HG03442 (cell line): ENCODE data around the gene USP12.
"Not testable (repeated sequence)": the region's sequence is repeated elsewhere in the genome, so short reads cannot be mapped to it uniquely, and the experiment has no call there.

Experiments used
- ATAC-seq: cut with Tn5 transposase; IDR thresholded peaks from one replicate; pipeline ENCODE4 v1.9.1; 2021; ENCODE audit warnings: mild to moderate bottlenecking, moderate library complexity; ENCODE audit not compliant: unreplicated experiment

The USP12 gene

DNA sequence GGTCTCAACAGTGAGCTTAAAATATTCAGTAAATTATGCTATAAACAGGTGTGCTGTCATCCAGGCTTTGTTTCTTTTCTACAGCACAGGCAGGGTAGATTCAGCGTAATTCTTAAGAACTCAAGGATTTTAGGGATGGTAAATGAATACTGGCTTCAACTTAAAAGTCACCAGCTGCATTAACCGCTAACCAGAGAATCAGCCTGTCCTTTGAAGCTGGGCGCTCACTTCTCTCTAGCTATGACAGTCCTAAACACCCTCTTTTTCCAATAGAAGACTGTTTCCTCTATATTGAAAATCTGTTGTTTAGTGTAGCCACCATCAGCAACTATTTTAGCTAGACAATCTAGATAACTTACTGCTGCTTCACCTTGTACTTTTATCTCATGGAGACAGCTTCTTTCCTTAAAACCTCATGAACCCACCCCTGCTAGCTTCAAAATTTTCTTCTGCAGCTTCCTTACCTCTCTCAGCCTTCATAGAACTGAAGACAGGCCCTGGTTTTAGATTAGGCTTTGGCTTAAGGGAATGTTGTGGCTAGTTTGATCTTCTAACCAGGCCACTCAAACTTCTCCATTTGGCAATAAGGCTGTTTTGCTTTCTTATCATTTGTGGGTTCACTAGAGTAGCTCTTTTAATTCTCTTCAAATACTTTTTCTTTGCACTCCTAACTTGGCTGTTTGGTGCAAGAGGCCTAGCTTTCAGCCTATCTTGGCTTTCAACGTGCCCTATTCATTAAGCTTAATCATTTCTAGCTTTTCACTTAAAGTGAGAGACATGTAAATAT, 89.5 kb downstream of the USP12 start:
- no peak for ATAC-seq

DNA sequence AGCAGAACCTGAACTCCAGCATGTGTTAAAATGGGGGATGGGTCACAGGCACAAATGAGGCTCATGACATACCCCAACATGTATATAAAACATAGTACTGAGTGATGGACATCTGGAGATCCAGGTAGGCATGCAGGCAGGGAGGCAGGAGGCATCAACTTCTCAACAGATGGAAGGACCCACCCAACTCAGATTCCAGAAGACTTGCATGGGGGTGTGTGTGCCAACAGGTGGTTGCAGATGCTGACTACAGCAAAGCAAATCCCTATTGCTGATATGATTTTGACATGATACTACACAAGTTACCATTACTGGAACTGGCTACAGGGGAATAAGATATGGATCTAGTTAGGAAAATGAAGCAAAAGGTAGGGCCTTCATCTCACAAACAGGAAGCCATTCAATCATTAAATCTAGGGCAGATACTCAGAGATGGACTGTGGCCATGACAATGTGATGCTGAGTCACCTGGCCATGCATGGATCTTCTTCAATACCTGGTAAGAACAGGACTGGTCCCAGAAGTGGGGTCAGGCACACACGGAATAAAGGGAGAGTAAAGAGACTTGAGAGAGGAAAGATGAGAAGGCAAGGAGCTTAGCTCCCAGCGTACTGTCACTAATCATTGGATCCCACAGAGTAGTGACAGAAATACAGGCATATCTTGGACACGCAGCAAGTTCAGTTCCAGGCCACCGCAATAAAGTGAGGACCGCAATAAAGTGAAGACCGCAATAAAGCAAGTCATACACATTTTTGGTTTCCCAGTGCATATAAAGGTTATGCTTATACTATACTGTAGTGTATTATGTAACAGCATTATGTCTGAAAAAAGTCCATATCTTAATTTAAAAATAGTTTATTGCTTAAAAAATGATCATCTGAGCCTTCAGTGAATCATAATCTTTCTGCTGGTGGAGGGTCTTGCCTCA, 91.3 kb downstream of the USP12 start:
- no peak for ATAC-seq

GRCh38 chr13:27079421-27079958, 92.1 kb downstream of the USP12 start:
- no peak for ATAC-seq

DNA sequence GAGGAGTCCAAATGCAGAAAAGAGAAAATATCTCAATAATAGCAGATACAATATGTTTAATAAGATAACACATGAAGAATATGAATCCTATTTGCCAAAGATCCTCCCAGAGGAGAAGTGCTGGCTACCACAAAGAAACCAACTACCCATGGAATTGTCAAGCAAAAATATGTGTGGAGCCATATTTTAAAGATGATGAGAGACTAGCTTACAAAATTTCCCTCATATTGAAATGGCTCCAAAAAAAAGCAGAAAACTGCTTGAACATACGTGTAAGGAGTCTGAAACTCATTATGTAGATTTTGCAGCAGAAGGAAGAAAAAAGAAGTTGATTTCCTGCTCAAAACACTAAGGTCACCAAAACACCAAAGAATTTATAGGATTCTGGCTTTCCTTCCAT, 94.2 kb downstream of the USP12 start:
- no peak for ATAC-seq

DNA sequence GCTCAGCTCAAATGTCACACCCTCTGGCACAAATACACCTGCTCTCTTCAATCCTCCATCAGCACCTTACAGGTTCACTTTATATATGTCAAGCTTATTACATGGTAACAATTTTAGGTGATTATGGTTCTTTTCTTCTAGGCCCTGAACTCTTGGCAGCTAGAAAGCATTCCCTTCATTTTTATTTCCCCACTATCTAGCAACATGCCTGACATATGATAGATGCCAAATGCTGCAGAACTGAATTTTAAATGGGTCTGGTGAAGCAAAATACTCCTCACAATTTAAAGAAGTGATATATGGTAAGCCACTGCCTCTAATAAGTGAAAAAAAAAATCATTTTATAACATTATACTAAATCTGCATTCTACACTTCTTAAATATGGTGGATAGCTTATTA, 95.2 kb downstream of the USP12 start:
- no peak for ATAC-seq

GRCh38 chr13:27073186-27073585, 98.4 kb downstream of the USP12 start:
- no peak for ATAC-seq

- not testable (repeated sequence) for ATAC-seq
These were observed 105.5 kb downstream of the USP12 start for GRCh38 chr13:27066123-27066522.

DNA sequence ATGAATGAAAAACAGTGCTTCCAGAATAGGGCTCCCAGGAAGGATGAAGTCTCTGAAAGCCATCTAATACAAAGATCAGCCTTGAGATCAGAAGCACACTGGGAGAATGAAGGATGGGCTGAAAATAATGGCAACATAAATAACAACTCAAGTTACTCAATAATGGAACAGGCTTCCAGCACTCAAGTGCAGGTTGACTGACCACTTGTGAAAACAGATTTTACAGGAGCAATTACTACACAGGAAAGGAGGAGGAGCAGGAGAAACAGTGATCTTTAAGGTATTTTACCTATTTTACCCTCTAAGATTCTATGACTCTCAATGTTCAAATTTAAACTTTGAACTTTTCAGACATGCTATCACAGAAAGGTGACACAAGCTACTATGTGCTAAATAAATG, 106.0 kb downstream of the USP12 start:
- ATAC-seq: no peak

DNA sequence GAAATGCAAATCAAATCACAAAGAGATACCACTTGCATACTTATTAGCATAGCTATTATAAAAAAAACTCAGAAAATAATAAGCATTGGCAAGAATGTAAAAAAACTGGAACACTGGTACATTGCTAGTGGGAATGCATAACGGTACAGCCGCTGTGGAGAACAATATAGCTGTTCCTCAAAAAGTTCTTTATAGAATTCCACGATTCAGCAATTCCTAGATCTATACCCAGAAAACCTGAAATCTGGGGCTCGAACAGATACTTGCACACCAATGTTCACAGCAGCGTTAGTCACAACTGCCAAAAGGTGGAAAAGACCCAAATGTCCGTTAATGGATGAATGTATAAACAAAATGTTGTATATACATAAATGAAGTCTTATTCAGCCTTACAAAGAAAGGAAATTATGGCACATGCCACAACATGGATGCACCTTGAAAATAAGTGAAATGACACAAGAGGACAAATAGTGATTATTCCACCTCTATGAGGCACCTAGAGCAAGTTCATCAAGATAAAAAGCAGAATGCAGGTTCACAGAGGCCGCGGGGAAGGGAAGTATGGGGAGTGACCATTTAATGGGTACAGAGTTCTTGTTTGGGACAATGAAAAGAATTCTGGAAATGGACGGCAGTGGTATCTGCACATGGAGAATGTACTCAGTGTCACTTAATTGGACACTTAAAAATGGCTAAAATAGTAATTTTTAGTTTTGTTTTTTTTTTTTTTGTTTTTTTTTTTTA, 107.2 kb downstream of the USP12 start:
- no peak for ATAC-seq

DNA sequence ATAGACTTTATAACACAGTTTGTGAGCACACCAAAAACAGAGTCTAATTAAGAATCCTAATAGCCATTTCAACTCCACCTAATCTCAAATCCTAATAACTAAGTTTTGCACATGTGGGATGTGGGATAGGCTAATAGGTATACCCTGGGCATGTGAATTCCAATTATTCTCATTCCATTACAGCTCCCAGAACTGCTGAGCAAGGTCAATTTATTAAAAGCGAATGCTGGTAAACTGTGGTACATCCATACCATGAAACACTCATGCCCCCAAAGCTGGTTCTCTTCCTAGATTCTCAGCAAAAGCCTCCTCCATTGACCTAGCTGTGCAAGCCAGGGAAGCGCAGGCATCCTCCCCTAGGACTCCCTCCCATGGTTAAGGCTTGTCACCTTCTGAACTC, 113.8 kb downstream of the USP12 start:
- ATAC-seq: no peak

- no peak for ATAC-seq
These were observed 116.1 kb downstream of the USP12 start for GRCh38 chr13:27055526-27055925.

DNA sequence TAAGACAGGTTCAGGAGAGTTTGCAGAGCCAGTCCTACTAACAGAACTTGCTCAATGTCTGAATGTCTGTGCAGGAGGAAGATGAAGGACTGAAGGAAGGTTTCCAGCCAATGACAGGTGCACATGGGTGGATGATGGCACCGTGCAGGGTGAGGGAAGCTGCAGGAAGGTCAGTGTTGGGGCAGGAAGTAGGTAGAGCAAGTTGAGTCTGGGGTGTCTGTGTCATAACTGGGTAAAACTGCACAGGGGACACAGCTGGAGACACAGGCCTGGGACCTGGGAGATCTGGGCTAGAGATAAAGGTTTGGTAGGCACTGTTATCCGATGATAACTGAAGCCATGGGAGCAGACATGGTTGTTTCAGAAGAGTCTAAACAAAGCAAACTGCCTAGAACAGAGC, 116.9 kb downstream of the USP12 start:
- no peak for ATAC-seq

DNA sequence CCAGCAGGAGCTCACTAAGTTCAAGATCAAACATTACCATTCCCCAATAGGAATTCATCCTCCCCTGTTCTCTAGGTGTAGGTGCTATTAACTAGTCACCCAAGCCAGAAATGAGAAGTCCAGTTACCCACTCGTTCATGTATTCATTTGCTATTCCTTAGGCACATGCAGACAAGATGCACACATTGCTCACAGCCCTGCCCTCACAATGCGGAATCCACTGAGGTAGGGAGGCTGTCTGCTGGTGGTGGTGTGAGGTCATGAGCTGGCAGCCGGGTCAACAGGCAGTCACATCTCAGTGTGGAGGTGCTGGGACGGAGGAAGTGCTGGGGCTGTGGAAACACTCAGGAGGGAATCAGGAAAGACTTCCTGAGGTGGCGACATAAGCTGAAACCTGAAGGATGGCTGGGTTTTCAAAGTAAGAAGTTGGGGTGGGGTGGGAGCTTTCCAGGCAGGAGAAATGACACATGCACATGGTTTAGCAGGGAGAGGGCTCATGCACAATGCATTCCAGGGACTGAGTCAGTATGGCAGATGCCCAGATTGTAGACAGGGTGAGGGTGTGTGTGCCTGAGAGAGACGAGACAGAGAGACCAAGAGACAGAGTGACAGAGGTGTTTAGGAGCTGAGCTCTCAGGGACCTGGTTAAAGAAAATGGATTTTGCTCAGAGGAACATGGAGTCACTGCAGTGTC, 117.6 kb downstream of the USP12 start:
- ATAC-seq: no peak

DNA sequence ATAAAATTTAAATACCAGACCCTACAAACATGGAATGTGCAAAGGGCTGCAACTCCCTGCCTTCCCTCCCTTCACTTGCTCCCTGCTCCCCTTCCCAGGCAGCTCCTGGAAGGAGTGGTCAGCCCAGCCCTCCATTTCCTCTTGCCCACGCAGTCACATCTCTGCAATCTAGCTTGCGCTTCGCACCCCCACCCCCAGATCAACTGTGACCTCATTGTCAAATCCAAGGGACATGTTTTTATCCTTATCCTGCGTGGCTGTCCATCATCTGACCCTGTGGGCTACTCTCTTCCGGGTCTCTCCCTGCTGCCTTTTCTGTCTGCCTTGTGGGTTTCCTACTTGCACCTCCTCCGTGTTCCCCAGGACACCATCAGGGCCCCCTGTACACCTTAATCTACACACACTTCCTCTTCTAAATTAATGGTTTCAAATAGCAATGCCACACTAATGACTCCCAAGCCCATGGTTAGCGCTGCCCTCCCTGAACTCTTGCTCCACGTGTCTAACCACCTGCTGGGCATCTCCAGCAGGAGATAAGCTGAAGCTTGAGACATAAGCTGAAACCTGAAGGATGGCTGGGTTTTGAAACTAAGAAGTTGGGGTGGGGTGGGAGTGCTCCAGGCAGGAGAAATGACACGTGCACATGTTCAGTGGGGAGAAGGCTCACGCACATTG, 118.3 kb downstream of the USP12 start:
- ATAC-seq: no peak

DNA sequence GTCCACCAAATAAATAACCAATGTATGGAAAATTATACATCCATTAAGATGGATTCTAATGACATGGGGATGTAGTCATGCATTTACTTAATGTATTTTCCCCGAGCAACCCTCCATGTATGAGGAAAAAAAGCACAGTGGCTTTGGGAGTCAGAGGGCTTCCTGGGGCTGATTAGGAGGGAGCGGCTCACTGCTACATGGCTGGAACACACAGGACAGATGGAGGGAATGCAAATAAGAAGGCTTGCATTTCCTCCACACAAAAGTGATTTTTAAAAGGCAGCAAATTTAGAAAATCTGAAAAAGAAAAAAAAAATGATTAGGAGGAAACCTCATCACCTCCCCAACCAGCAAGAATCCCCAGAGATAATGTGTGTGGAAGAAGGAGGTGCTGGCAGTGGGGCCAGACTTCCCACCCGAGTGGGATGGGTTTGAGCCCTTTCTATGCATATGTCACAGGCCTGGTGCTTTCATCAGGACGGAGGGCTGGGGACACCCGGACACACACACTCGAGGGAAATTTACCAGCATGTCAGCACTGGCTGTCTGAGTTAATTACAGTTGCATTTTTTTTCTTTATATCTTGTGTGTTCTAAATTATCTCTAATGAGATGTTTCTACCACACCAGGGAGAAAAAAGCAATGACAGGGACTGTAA, 118.9 kb downstream of the USP12 start:
- no peak for ATAC-seq

- ATAC-seq: no peak
These were observed 124.5 kb downstream of the USP12 start for GRCh38 chr13:27047081-27047480.

GRCh38 chr13:27044837-27045570, 126.6 kb downstream of the USP12 start:
- peak; percentile 81 for ATAC-seq

- no peak for ATAC-seq
These were observed 128.6 kb downstream of the USP12 start for GRCh38 chr13:27043013-27043412.

- ATAC-seq: no peak
These were observed 130.3 kb downstream of the USP12 start for GRCh38 chr13:27041341-27041740.
